Measurements from ENCODE around the gene IPO8. TPM values are rescaled to one million over a fixed set of nuclear protein-coding genes. Genes with fewer than 3 reads are reported as not detected.

IPO8 gene
- total RNA-seq, 1 donor, result 25.7 TPM

GRCh38 chr12:30640392-30640791 lies 55.3 kb downstream of the IPO8 start:
- H3K79me2 ChIP-seq (ENCODE audit: insufficient read depth, low read length), result no peaks in the 10 kb centered on the region
- DNase-seq (ENCODE audit: insufficient read length, low spot score, missing footprints), result no peak
- no peaks in the 10 kb centered on the region for H3K9me3 ChIP-seq (ENCODE audit: low read depth, low read length)
- H3K27ac ChIP-seq (ENCODE audit: low read depth, low read length), result no peak overlapping the region
- H3K4me3 ChIP-seq (ENCODE audit: insufficient read depth, low read length), result no peak overlapping the region
- TF ChIP-seq CTCF (IDR thresholded peaks at IDR 0.05; ENCODE audit: extremely low read depth, low read depth, low read length), result no peak
- no peaks in the 10 kb centered on the region for H4K20me1 ChIP-seq (ENCODE audit: insufficient read depth, low read length)
- no peak overlapping the region for H2AFZ ChIP-seq (ENCODE audit: low read length)
- H3K4me2 ChIP-seq (ENCODE audit: insufficient read depth, low read length), result no peak overlapping the region
- H3K4me1 ChIP-seq (ENCODE audit: insufficient read depth, low read length), result no peaks in the 10 kb centered on the region
- no peaks in the 10 kb centered on the region for H3K27me3 ChIP-seq (ENCODE audit: insufficient read depth, low read length)
- peaks cover 11% of the 10 kb centered on the region for H3K36me3 ChIP-seq (ENCODE audit: insufficient read depth, low read length)

- Histone ChIP-seq H3K27me3 (ENCODE audit: insufficient read depth, low read length) (no peaks in the 10 kb centered on the region), H4K20me1 (ENCODE audit: insufficient read depth, low read length) (no peaks in the 10 kb centered on the region), H3K4me2 (ENCODE audit: insufficient read depth, low read length) (no peak overlapping the region), H3K4me3 (ENCODE audit: insufficient read depth, low read length) (no peak overlapping the region), H3K36me3 (ENCODE audit: insufficient read depth, low read length) (peaks cover 12% of the 10 kb centered on the region), H3K4me1 (ENCODE audit: insufficient read depth, low read length) (no peaks in the 10 kb centered on the region), H3K27ac (ENCODE audit: low read depth, low read length) (no peak overlapping the region), H2AFZ (ENCODE audit: low read length) (no peak overlapping the region), H3K9me3 (ENCODE audit: low read depth, low read length) (no peaks in the 10 kb centered on the region), H3K79me2 (ENCODE audit: insufficient read depth, low read length) (no peaks in the 10 kb centered on the region)
- DNase-seq (ENCODE audit: insufficient read length, low spot score, missing footprints), result no peak
- TF ChIP-seq CTCF (IDR thresholded peaks at IDR 0.05; ENCODE audit: extremely low read depth, low read depth, low read length), result no peak
Observed at GRCh38 chr12:30635385-30635784, 60.3 kb downstream of the IPO8 start.

DNA sequence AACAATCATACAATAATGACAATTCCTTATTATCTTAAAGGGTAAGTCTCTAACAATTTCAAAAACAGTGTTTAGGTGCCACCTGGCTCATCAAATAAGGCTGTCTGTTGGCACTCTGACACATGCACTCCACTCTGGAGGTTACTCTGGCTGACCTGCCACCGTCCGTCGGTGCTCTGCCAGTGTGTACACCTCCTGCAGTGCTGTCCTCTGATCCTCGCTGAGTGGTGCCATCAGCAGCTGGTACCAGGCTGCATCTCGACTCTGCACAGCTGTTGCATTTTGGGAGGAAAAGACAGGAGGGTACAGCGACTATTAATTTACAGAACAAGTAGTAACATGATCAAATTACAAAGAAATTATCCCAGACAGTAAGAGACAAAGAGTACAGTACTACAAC lies 63.9 kb downstream of the IPO8 start:
- no peaks in the 10 kb centered on the region for H4K20me1 ChIP-seq (ENCODE audit: insufficient read depth, low read length)
- H3K27me3 ChIP-seq (ENCODE audit: insufficient read depth, low read length), result no peaks in the 10 kb centered on the region
- TF ChIP-seq CTCF (IDR thresholded peaks at IDR 0.05; ENCODE audit: extremely low read depth, low read depth, low read length), result no peak
- no peaks in the 10 kb centered on the region for H3K4me1 ChIP-seq (ENCODE audit: insufficient read depth, low read length)
- H3K79me2 ChIP-seq (ENCODE audit: insufficient read depth, low read length), result no peaks in the 10 kb centered on the region
- no peak overlapping the region for H3K4me2 ChIP-seq (ENCODE audit: insufficient read depth, low read length)
- no peak overlapping the region for H2AFZ ChIP-seq (ENCODE audit: low read length)
- no peak overlapping the region for H3K27ac ChIP-seq (ENCODE audit: low read depth, low read length)
- peaks cover 22% of the 10 kb centered on the region for H3K36me3 ChIP-seq (ENCODE audit: insufficient read depth, low read length)
- H3K9me3 ChIP-seq (ENCODE audit: low read depth, low read length), result no peaks in the 10 kb centered on the region
- no peak overlapping the region for H3K4me3 ChIP-seq (ENCODE audit: insufficient read depth, low read length)
- DNase-seq (ENCODE audit: insufficient read length, low spot score, missing footprints), result no peak

DNA sequence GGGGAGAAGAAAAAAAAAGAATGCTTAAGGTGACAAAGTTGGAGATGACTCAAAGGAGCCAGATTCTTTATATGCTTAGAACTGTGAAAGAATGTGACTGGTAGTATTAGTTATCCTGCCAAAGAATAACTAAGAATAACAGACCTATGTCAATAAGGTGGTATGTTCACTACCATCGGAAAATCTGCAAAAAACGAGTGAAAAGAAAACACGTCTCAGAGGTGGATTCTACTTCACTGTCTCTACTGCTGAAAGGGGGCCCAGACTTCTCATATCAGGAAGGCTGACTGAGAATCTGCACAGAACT lies 64.7 kb downstream of the IPO8 start:
- H3K36me3 ChIP-seq (ENCODE audit: insufficient read depth, low read length), result peaks cover 22% of the 10 kb centered on the region
- no peaks in the 10 kb centered on the region for H4K20me1 ChIP-seq (ENCODE audit: insufficient read depth, low read length)
- H2AFZ ChIP-seq (ENCODE audit: low read length), result no peak overlapping the region
- no peaks in the 10 kb centered on the region for H3K9me3 ChIP-seq (ENCODE audit: low read depth, low read length)
- no peak overlapping the region for H3K4me2 ChIP-seq (ENCODE audit: insufficient read depth, low read length)
- no peaks in the 10 kb centered on the region for H3K27me3 ChIP-seq (ENCODE audit: insufficient read depth, low read length)
- TF ChIP-seq CTCF (IDR thresholded peaks at IDR 0.05; ENCODE audit: extremely low read depth, low read depth, low read length), result no peak
- no peaks in the 10 kb centered on the region for H3K4me1 ChIP-seq (ENCODE audit: insufficient read depth, low read length)
- no peak for DNase-seq (ENCODE audit: insufficient read length, low spot score, missing footprints)
- no peaks in the 10 kb centered on the region for H3K79me2 ChIP-seq (ENCODE audit: insufficient read depth, low read length)
- H3K27ac ChIP-seq (ENCODE audit: low read depth, low read length), result no peak overlapping the region
- no peak overlapping the region for H3K4me3 ChIP-seq (ENCODE audit: insufficient read depth, low read length)

Data from osteoblast (primary cell).